Measurements from ENCODE around the gene STK39. TPM values are rescaled to one million over a fixed set of nuclear protein-coding genes. Genes with fewer than 3 reads are reported as not detected.

Gene STK39
- total RNA-seq, 1 donor from 2014 or later, result 28.2 TPM

GRCh38 chr2:167955264-167955906 is 292.0 kb downstream of the STK39 start:
- Mint-ChIP-seq H3K9me3 (peaks cover 2% of the 10 kb centered on the region), H3K36me3 (ENCODE audit: low read depth) (peaks cover 10% of the 10 kb centered on the region), H3K4me1 (no peaks in the 10 kb centered on the region), H3K27ac (ENCODE audit: unreplicated experiment) (no peak overlapping the region), H3K4me3 (no peak overlapping the region), H3K27me3 (ENCODE audit: low read depth) (no peaks in the 10 kb centered on the region)
- DNase-seq (ENCODE audit: low read depth, low spot score), result no peak
- no peak for TF ChIP-seq CTCF (conservative IDR thresholded peaks at IDR 0.05)

- H3K9me3 Mint-ChIP-seq, result peaks cover 2% of the 10 kb centered on the region
- no peaks in the 10 kb centered on the region for H3K27me3 Mint-ChIP-seq (ENCODE audit: low read depth)
- no peaks in the 10 kb centered on the region for H3K4me1 Mint-ChIP-seq
- H3K4me3 Mint-ChIP-seq, result no peak overlapping the region
- no peak for DNase-seq (ENCODE audit: low read depth, low spot score)
- peaks cover 10% of the 10 kb centered on the region for H3K36me3 Mint-ChIP-seq (ENCODE audit: low read depth)
- H3K27ac Mint-ChIP-seq (ENCODE audit: unreplicated experiment), result no peak overlapping the region
- TF ChIP-seq CTCF (conservative IDR thresholded peaks at IDR 0.05), result no peak
Observed at GRCh38 chr2:167954495-167954894, 292.9 kb downstream of the STK39 start.

GRCh38 chr2:167953776-167954175 is 293.6 kb downstream of the STK39 start:
- Mint-ChIP-seq H3K4me1 (no peaks in the 10 kb centered on the region), H3K36me3 (ENCODE audit: low read depth) (peaks cover 13% of the 10 kb centered on the region), H3K4me3 (no peak overlapping the region), H3K27me3 (ENCODE audit: low read depth) (no peaks in the 10 kb centered on the region), H3K9me3 (peaks cover 2% of the 10 kb centered on the region), H3K27ac (ENCODE audit: unreplicated experiment) (no peak overlapping the region)
- no peak for DNase-seq (ENCODE audit: low read depth, low spot score)
- TF ChIP-seq CTCF (conservative IDR thresholded peaks at IDR 0.05), result no peak

- peaks cover 13% of the 10 kb centered on the region for H3K36me3 Mint-ChIP-seq (ENCODE audit: low read depth)
- no peak for TF ChIP-seq CTCF (conservative IDR thresholded peaks at IDR 0.05)
- no peak overlapping the region for H3K4me3 Mint-ChIP-seq
- H3K4me1 Mint-ChIP-seq, result peaks cover 16% of the 10 kb centered on the region
- H3K9me3 Mint-ChIP-seq, result peaks cover 5% of the 10 kb centered on the region
- DNase-seq (ENCODE audit: low read depth, low spot score), result no peak
- H3K27ac Mint-ChIP-seq (ENCODE audit: unreplicated experiment), result no peak overlapping the region
- H3K27me3 Mint-ChIP-seq (ENCODE audit: low read depth), result no peaks in the 10 kb centered on the region
Observed at GRCh38 chr2:167950571-167950970, 296.8 kb downstream of the STK39 start.

GRCh38 chr2:167946441-167946841 is 301.0 kb downstream of the STK39 start:
- no peak for TF ChIP-seq CTCF (conservative IDR thresholded peaks at IDR 0.05)
- Mint-ChIP-seq H3K4me3 (no peak overlapping the region), H3K4me1 (peaks cover 24% of the 10 kb centered on the region), H3K36me3 (ENCODE audit: low read depth) (peaks cover 6% of the 10 kb centered on the region), H3K27me3 (ENCODE audit: low read depth) (no peaks in the 10 kb centered on the region), H3K9me3 (peaks cover 7% of the 10 kb centered on the region), H3K27ac (ENCODE audit: unreplicated experiment) (no peak overlapping the region)
- no peak for DNase-seq (ENCODE audit: low read depth, low spot score)

Measured in neural crest cell (in vitro differentiated cells).